ENCODE data around the gene VASH2.

VASH2 gene

DNA sequence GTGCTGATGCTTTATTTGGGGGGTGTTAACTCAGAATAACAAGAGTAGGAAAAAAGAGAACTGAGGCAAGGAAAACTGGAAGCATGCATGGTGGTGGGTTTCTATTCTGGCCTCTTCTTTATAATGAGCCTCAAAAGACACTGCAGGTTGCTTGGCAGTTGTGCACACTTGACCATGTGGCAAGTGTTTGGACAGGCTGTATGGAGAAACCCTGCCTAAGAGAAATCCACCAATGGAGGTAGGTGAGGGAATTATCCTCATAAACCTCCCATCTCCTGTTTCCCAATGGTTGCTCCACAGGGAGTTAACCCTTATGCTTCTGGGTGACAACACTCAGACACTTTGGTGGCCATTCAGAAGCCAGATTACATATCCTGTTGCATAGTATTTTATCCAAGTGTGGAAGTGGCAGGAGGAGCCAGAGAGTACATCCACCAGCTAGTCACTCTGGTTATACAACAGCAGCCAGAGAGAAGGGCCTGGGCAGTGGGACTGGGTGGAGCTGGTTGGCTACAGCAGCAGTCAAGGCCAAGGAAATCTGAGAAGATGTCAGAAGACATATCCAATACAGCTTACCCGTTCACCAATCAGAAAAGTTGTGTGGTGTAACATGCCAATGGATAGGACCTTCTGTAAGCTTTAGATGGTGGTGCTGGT, 16.4 kb upstream of the VASH2 start:
- DNase-seq: no peak

DNA sequence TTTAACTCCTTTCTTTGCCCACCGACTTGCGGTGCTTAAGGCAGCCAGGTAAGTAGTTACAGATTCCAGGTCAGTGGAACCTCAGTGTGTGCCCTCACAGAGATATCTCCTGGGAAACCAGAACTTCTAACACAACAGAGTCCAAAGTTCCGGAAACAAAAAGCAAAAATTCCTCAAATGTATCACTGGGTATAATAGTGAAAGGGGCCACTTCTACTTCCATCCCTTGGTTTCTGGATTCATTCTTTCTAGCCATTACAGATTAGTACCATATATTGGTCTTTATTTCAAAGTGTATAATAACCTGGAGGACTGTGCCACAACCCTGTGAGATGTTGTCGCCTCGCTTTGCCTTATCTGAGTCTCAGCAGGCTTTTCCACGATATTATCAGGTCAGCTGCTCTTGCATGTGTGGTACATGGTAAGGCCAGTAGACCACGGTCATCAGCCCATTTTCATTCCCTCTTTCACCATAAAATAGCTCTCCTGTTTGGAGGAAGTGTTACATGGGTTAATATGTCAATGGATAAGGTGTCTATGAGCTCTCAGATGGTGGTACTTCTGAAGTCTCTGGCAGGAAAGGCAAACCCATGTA, 14.9 kb upstream of the VASH2 start:
- no peak for DNase-seq

DNA sequence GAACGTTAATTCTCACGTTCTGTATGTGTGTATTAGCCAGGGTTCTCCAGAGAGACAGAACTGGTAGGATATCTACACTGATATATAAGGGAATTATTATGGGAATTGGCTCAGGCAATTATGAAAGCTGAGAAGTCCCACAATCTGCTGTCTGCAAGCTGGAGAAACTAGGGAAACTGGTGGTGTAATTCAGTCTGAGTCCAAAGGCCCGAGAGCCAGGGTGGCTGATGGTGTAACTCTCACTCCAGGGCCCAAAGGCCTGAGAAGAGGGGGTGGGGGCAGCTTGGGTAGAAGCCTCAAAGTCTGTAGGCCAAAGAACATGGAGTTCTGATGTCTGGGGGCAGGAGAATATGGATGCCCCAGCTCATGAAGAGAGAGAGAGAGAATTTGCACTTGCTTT, 13.3 kb upstream of the VASH2 start:
- DNase-seq: no peak

DNA sequence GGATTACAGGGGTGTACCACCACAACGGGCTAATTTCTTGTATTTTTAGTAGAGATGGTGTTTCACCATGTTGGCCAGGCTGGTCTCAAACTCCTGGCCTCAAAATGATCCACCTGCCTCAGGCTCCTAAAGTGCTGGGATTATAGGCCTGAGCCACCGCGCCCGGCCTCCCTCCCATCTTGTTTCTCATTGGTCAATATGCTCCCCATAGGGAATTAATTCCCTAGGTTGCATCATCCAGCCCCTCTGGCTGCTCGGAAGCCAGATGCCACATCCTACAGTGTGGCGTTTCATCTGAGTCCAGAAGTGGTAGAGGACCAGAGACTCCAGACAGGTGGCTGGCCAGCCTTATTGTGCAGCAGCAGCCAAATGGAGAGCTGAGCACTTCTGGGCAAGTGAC, 11.5 kb upstream of the VASH2 start:
- no peak for DNase-seq

DNA sequence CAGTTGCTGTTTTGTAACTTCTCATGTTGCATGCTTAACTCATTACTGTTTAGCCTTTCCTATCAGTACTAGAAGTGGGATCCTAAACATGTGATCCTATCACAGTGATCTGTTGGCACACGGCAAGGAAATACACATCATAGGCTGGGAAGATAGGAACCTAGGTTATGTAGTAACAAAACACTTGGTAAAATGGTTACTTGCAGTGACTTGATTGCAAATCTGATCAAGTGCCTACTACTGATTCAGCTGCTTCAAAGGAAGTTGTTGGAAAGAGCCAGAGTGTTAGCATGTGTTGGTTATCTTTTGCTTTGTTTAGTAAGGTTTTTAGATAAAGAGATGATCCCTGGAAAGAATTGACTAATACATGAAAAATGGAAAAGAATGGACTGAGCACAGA, 8.9 kb upstream of the VASH2 start:
- no peak for DNase-seq

DNA sequence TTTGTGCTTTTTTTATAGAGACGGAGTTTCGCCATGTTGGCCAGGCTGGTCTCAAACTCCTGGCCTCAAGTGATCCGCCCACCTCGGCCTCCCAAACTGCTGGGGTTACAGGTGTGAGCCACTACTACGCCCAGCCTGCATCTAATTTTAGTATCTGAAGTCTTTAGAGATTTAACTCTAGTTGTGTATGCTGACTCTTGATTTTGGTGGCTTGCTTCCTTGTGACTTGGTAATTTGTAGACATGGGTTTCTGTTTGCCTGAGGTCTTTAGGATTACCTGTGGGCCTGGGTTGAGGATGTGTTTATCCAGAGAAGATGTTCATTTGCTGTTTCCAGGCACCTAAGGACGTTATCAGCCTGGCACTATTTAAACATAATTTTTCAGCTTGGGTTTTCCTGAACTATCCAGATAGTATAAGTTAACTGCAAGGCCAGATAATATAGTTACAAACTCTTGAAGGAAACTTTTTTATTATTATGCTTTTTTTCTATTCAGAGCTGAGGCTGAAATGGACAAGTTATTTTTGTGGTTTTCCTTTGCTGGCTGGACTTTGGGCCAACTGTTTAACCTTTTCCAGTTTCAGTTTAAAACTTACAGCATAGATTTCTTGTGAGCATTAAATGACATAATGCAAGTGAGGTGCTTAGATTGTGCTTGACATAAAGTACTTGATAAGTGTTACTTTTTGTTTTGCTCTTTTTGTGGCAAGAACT, 7.5 kb upstream of the VASH2 start:
- DNase-seq: no peak

DNA sequence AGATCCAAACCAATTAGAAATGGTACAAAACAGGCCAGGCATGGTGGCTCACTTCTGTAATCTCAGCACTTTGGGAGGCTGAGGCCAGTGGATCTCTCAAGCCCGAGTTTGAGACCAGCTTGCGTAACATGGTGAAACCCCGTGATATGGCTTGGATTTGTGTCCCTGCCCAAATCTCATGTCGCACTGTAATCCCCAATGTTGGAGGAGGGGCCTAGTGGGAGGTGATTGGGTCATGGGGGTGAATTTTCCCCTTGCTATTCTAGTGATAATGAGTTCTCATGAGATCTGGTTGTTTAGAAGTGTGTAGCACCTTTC, 7.0 kb upstream of the VASH2 start:
- DNase-seq: no peak

DNA sequence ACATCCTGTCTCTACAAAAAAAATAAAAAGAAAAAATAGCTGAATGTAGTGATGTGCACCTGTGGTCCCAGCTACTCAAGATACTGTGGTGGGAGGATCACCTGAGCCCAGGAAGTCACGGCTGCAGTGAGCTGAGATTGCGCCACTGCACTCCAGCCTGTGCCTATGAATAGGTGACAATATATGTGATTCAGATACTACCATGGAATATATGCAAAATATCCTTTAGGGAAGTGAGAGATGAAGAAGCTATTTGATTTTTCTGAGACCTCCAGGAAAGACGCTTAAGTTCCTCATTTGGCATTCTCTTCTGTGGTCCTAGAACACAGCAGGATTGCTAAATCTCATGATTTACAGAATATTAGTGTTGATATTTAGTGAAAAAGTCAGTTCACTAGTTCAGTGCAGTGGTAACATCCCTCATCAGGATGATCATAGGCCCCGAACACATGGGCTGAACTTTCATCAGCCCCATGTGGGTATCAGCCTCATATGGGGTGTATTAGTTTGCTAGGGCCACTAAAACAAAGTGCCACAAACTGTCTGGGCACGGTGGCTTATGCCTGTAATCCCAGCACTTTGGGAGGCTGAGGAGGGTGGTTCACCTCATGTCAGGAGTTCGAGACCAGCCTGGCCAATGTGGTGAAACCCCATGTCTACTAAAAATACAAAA, 6.0 kb upstream of the VASH2 start:
- DNase-seq: no peak

DNA sequence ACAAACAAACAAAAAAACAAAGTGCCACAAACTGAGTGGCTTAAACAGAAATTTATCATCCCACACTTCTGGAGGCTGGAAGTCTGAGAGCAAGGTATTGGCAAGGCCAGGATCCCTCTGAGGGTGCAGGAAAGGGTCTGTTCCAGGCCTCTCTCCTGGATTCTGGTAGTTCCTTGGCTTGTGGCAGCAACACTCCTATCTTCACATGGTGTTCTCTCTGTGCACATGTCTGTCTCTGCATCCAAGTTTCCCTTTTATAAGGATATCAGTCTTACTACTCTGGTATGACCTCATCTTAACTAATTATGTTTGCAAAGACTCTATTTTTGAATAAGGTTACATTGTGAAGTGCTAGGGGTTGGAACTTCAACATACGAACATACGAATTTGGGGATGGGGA, 5.3 kb upstream of the VASH2 start:
- DNase-seq: no peak

DNA sequence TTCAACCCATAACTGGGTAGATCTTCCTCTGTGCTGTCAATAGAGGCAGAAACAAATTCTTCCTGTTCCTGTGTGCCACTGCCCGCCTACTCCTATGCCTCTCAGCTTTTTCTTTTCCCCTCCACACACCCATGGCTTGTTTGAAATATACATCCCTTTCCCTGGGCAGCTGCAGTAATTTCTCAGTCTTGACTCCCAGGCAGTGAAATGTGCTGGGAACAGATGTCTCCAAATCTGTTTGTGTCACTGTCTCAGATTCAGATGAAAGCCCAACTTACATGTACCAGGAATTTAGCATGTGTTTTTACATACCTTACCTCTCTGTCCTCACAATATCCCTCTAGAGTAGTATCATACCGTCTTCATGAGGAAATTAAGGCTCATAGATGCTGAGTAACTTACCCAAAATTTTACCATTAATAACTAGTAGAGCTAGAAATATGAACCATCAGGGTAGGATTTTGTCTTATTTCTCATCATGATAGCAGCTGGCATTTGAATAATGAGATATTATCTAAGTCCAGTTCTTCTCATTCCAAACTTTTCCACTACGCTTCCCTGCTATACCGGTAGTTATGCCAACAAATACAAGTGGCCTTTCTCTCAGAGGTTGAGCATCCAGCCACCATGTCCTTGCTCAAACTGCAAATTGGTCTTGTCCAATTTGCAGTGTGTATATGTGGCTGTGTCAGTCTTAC, 4.7 kb upstream of the VASH2 start:
- no peak for DNase-seq

DNA sequence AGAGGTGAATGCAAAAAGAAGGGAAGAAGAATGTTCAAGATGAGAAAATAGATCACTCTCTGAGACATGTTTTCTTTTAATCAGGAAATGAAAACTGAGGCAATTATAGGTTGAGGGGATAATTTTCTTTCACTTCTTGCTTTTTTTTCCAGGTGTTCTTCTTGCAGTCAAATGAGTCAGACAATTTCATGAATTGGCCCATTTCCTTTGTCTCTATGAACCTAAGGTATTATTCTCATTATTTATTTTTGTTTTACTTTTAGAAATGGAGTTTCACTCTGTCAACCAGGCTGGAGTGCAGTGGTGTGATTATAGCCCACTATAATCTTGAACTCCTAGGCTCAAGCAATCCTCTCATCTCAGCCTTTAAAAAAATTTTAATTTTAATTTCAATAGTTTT, 3.5 kb upstream of the VASH2 start:
- DNase-seq: no peak

DNA sequence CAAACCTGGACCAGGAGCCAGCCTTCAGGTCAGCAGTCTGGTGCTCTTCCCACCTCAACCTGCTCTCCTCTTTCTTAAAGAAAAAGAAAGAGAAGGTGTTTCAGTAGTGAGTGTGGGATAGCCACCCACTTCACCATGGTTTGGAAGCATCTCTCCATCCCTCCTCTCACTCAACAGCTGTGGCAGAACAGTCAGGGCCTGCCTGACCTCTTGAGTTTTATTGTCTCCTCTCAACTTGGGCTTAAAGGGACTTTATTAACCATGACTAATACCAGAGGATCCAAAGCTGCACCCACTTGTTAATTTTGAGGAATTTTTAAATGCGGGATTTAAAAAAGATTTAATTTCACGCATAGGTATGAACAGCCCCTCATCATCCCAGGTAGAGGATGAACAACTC, 570 bp upstream of the VASH2 start:
- no peak for DNase-seq

DNA sequence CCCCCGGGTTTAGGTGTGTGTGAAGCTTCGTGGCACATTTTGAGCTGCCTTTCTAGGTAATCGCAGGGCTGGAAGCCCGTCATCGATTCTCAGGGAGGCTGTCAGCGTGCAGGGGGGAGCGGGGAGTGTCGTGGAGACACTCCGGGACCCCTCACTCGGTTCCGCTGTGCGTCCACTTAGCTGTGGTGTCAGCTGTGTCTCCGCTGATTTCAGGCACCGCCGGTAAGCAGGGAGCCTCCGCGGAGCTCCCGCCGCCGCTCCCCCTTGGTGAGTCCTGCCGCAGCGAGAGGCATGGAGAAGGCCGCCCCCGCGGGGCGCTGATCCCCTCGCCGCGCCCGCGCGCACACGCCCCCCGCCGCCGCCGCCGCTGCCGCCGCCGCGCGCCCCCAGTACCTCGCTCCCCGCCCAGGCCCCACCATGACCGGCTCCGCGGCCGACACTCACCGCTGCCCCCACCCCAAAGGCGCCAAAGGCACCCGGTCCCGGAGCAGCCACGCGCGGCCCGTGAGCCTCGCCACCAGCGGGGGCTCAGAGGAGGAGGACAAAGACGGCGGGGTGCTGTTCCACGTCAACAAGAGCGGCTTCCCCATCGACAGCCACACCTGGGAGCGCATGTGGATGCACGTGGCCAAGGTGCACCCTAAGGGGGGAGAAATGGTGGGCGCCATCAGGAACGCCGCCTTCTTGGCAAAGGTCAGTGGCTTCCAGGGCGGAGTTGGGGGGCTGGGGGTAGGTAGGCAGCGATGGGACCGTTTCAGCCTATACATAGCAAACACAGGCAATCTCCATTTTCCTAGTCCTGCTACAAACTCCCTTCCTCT, 995 bp downstream of the VASH2 start:
- DNase-seq: peak; percentile 24 to 32

DNA sequence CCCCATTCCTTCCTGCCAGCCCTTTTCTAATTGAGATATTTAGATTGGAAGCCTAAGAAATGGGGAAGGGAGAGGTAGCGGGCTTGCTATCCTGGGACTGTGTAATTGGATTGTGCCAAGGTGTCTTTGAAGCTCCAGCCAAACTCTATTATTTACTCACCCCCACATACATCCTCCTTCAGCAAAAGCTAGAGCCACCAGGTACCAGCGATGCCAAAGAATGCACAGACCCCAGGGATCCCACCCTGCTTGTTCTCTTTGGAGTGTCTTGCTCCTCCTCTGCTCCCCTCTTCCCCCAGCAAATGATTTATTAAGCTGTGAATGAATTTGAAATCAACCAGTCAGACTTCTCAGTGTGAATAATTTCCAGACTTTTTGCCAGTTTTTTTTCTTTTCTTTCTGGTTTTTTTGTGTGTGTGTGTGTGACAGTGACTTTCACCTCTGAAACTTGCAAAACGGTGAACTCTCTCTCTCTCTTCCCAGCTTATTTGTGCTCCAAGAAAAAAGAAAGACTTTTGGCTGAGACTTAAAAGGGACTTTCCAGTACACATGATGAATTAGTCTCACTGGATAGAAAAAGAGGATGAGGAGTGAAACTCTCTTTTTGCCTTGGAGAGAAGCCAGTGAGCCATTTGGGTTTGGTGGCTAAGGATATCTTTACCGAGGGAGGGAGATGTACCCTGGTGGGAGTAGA, 1.8 kb downstream of the VASH2 start:
- no peak for DNase-seq

DNA sequence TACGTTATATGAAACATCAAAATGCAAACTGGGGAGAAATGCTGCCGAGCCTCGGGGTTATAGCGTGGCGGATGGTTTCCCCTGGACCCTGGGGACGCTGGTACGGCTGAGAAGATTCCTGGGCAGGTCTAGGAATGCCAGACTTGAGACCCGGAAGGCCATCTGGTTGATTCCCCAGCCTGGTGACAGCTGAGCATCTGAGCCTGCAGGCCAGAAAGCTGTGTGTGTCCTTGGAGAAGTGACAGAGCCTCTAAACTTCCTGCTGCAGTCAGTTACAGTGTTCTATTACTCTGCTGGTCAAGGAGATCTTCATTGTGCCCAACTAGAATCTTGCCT, 2.3 kb downstream of the VASH2 start:
- no peak for DNase-seq

DNA sequence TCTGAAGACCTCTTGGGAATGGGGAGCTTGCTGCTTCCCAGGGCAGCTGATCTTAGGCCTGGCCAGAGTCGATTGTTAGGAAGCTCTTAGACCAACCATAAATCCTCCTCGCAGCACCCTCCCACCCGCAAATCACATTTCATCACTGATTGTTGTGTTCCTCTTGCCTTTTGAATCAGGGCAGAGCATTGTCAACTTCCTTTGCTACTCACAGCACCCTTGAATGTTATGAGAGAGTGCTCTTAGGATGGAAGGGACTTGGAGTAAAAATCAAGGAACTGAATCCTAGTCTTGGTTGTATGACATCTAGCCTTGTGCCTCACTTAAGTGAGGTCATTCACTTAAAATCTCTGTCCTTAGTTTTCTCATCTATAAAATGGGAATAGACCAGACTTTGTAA, 3.0 kb downstream of the VASH2 start:
- DNase-seq: no peak

DNA sequence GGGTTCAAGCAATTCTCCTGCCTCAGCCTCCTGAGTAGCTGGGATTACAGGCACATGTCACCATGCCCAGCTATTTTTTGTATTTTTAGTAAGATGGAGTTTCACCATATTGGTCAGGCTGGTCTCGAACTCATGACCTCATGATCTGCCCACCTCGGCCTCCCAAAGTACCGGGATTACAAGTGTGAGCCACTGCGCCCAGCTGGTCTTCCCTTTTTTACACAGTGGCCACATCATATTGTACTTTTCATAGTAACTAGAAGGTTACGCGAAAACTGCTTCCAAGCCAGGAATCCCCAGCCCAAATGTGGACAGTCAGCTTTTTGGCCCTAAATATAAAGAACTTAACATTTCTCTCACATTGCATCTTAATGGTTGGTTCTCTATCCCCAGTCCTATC, 4.2 kb downstream of the VASH2 start:
- no peak for DNase-seq

DNA sequence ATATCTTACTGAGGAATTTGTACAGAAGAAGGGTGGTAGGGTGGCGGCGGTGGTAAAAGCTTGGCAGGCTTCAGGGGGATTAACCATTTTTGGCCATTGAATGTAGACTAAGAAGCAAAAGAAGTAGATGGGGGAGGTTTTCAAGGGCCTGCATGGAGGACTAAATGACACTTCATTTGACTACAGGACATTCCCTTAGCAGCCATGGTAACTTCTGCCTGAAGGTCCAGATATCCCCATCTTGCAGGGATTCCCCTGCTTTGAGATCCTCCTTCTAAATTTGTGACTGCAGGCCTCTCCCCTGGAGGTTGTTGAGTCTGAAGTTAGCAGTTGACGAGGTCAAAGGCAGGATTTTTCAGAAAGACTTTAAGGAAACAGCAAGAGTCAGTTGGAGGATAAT, 4.8 kb downstream of the VASH2 start:
- DNase-seq: no peak

DNA sequence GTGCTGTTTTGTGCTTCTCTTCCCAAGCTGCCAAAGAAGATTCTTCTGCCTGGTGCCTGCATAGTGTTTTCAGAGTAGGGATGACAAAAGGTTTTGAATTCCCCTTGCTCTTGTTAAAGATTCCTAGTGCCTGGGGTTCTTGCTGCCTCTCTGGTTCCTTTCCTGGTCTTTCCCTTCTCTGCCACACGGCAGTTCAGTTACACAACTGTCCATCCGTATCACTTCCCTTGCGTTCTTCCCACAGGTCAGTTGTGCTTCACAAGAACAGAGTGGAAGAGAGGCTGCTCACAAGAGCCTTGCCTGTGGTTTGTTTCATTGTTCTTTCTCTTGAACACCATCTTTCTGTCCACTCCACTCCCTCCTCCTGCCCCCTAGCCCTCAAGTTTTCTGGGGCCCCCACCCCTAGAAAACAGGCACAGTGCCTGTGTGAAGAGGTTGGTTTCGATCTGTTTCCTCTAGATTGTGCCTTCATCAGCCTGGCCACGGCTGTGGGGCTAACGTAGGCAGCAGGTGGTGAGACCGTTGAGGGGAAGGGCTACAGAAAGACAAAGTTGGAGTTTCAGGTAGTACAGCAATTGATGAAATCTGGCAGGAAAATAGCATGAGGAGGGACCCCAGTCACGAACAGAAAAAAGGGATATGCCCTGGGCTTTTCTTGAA, 5.8 kb downstream of the VASH2 start:
- DNase-seq: no peak

DNA sequence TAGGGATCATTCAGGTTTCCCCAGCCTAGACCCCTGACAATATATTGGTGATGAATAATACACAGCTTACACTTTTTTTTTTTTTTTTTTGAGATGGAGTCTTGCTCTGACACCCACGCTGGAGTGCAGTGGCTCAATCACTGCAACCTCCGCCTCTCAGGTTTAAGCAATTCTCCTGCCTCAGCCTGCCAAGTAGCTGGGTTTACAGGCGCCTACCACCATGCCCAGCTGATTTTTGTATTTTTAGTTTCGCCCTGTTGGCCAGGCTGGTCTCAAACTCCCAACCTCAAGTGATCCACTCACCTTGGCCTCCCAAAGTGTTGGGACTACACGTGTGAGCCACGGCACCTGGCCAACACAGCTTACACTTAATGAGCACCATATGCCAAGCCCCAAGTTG, 7.2 kb downstream of the VASH2 start:
- no peak for DNase-seq

DNA sequence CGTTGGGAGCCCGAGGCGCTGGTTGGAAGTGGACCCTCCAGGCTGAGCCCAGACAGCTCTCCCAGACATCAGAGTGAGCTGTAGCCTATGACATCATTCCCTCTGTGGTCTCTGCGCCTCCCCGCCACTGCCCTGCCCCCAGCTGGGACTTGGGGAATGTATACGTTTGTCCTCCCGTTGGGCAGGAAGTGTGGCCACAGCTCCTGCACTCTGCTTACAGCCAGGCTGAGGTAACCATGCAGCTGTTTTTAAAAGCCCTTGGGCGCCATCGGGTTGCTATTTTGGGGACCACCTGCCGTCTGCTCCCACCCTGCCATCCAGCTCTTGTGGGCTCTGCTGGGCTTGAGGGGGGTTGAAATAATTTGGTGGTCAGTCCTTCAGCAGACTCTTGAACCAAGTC, 7.8 kb downstream of the VASH2 start:
- no peak for DNase-seq

All from activated T-cell treated with anti-CD3 and anti-CD28 coated beads, Interleukin-2, amount 50 U/mL, for 48 hours (primary cell).